K562 (cell line): ENCODE data around the gene ERVW-1. TPM values are rescaled to one million over a fixed set of nuclear protein-coding genes. Genes with fewer than 3 reads are reported as not detected.
A peak's percentile ranks its signal among the peaks of the same experiment; 100 is the strongest.

Experiments used
- BHLHE40 ChIP-seq: IDR thresholded peaks from 2 replicates; pipeline ENCODE4 v1.6.1; 2011; ENCODE audit warnings: low read length, improper control_type of control experiment
- C11orf30 ChIP-seq: fragments of 450-650 bp; IDR thresholded peaks from 2 replicates; pipeline ENCODE4 v1.6.1; 2016; ENCODE audit warnings: low read depth, mild to moderate bottlenecking
- CCAR2 ChIP-seq: fragments of 200-400 bp; formaldehyde crosslinking; IDR thresholded peaks from 2 replicates; pipeline ENCODE4 v1.6.1; 2017; ENCODE audit warnings: mild to moderate bottlenecking, low read depth, low read length
- CEBPG ChIP-seq, 3 experiments: fragments of 200-800 bp in 1 of 3; sonication (Bioruptor generic) in 1 of 3; sonication (generic) in 1 of 3; formaldehyde crosslinking in 1 of 3; IDR thresholded peaks in 2 of 3; conservative IDR thresholded peaks in 1 of 3; 2 replicates each; pipeline versions ENCODE4 v1.6.1 to v1.8.0; 2016 to 2022; ENCODE audit warnings: missing compliant biosample characterization in 2 of 3, missing genetic modification characterization in 2 of 3, mild to moderate bottlenecking in 1 of 3, missing genetic modification reagents in 1 of 3
- DPF2 ChIP-seq: fragments of 450-650 bp; IDR thresholded peaks from 2 replicates; pipeline ENCODE4 v1.6.1; 2016
- GATA2 ChIP-seq: sonication (generic); formaldehyde crosslinking; IDR thresholded peaks from 2 replicates; pipeline ENCODE4 v1.4.0; 2020; ENCODE audit warnings: mild to moderate bottlenecking, missing genetic modification reagents
- GTF3C2 ChIP-seq: IDR thresholded peaks from 3 replicates; pipeline ENCODE4 v1.6.1; 2011; ENCODE audit warnings: borderline replicate concordance, mild to moderate bottlenecking, moderate library complexity; ENCODE audit not compliant: insufficient read length; ENCODE audit errors: extremely low read depth
- HDAC1 ChIP-seq, 2 experiments: fragments of 450-650 bp; IDR thresholded peaks; 2 replicates each; pipeline ENCODE4 v1.6.1; 2016 to 2017; ENCODE audit warnings: inconsistent platforms in 1 of 2, mild to moderate bottlenecking in 1 of 2, moderate library complexity in 1 of 2
- JUNB ChIP-seq: fragments of 450-650 bp; formaldehyde crosslinking; conservative IDR thresholded peaks from 2 replicates; pipeline ENCODE4 v1.4.0; 2020; ENCODE audit warnings: mild to moderate bottlenecking
- SOX6 ChIP-seq: fragments of 450-650 bp; IDR thresholded peaks from 2 replicates; pipeline ENCODE4 v1.6.1; 2014; ENCODE audit warnings: mild to moderate bottlenecking
- U2AF2 ChIP-seq: fragments of 200-400 bp; formaldehyde crosslinking; optimal IDR thresholded peaks from 2 replicates; pipeline ENCODE3; 2017; ENCODE audit warnings: low read depth, mild to moderate bottlenecking, low read length
- ZBTB8A ChIP-seq: fragments of 450-650 bp; IDR thresholded peaks from 2 replicates; pipeline ENCODE4 v1.6.1; 2018; ENCODE audit warnings: mild to moderate bottlenecking, moderate library complexity; ENCODE audit not compliant: partially characterized antibody
- ZNF318 ChIP-seq, 2 experiments: fragments of 450-650 bp; IDR thresholded peaks; 2 replicates each; pipeline ENCODE4 v1.6.1; 2016; ENCODE audit warnings: mild to moderate bottlenecking in 2 of 2, borderline replicate concordance in 1 of 2, low read depth in 1 of 2, moderate library complexity in 1 of 2
- polyA plus RNA-seq, 8 experiments: library from polyadenylated mRNA; depleted of rRNA in 4 of 8; stranded (reverse) in 5 of 8; unstranded in 3 of 8; fragments of >200 nt; fragmentation: Nextera tagmentation in 2 of 8; fragmentation: Illumina TruSeq in 1 of 8; extraction: Ambion mirVana in 2 of 8; extraction: Trizol in 1 of 8; gene quantifications; 2 replicates each; pipeline versions ENCODE4 v1.2.1 to v1.2.3, GENCODE V29; 2011 to 2014; ENCODE audit warnings: inconsistent platforms in 1 of 8, missing spikeins in 1 of 8
- total RNA-seq, 7 experiments: library from RNA; depleted of rRNA in 6 of 7; stranded (reverse); fragments of >200 nt in 6 of 7; fragmentation: Illumina TruSeq in 2 of 7; extraction: Trizol in 2 of 7; gene quantifications; 2 replicates each; pipeline versions ENCODE4 v1.2.1 to v1.2.3, GENCODE V29; 2011 to 2021; ENCODE audit warnings: low replicate concordance in 1 of 7
- TF ChIP-seq, protein P1 (sequence below): IDR thresholded peaks from 2 replicates; pipeline ENCODE4 v1.6.1; 2014; ENCODE audit warnings: antibody characterized with exemption

Gene ERVW-1
- total and polyA plus RNA-seq, 9 of the 15 experiments (the other 6 are each of a cell fraction or from before 2014, with no cell fraction given): not detected

- TF ChIP-seq GTF3C2 (no peak), CEBPG (CRISPR knock-in tag; IDR thresholded peaks at IDR 0.05) (peak; percentile 26; the same call in 1 of the 2 replicates), CEBPG (tag; conservative IDR thresholded peaks at IDR 0.05 in 1 of 2, IDR thresholded peaks at IDR 0.05 in 1 of 2) (no peak), ZBTB8A (no peak), GATA2 (CRISPR knock-in tag) (no peak), SOX6 (peak; percentile 28; the same call in 1 of the 2 replicates), U2AF2 (no peak), BHLHE40 (no peak; the same call in none of the 2 replicates), ZNF318 (IDR thresholded peaks at IDR 0.05; ENCODE audit: borderline replicate concordance in 1 of 2, low read depth in 1 of 2) (no peak), HDAC1 (IDR thresholded peaks at IDR 0.05) (peak in 1 of 2 experiments; percentile 89; a peak in 2 of 4 replicates), CCAR2 (no peak), JUNB (CRISPR knock-in tag) (no peak), DPF2 (0 out of 2 replicates have a peak, but pooled peaks have one; percentile 34), C11orf30 (peak; percentile 69)
- TF ChIP-seq, protein P1, sequence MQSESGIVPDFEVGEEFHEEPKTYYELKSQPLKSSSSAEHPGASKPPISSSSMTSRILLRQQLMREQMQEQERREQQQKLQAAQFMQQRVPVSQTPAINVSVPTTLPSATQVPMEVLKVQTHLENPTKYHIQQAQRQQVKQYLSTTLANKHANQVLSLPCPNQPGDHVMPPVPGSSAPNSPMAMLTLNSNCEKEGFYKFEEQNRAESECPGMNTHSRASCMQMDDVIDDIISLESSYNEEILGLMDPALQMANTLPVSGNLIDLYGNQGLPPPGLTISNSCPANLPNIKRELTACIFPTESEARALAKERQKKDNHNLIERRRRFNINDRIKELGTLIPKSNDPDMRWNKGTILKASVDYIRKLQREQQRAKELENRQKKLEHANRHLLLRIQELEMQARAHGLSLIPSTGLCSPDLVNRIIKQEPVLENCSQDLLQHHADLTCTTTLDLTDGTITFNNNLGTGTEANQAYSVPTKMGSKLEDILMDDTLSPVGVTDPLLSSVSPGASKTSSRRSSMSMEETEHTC: peak; percentile 94
Observed at GRCh38 chr7:92447345-92448204, 30.2 kb downstream of the ERVW-1 start, which contains the start of gene GATAD1 (continued).
